ENCODE measurements around the gene UCN2. TPM values are rescaled to one million over a fixed set of nuclear protein-coding genes. Genes with fewer than 3 reads are reported as not detected.
A peak's percentile ranks its signal among the peaks of the same experiment; 100 is the strongest.

UCN2 gene
- total and polyA plus RNA-seq, 9 of the 15 experiments (the other 6 are each of a cell fraction or from before 2014, with no cell fraction given) = 0.08 to 0.11 TPM; not detected in 7

DNA sequence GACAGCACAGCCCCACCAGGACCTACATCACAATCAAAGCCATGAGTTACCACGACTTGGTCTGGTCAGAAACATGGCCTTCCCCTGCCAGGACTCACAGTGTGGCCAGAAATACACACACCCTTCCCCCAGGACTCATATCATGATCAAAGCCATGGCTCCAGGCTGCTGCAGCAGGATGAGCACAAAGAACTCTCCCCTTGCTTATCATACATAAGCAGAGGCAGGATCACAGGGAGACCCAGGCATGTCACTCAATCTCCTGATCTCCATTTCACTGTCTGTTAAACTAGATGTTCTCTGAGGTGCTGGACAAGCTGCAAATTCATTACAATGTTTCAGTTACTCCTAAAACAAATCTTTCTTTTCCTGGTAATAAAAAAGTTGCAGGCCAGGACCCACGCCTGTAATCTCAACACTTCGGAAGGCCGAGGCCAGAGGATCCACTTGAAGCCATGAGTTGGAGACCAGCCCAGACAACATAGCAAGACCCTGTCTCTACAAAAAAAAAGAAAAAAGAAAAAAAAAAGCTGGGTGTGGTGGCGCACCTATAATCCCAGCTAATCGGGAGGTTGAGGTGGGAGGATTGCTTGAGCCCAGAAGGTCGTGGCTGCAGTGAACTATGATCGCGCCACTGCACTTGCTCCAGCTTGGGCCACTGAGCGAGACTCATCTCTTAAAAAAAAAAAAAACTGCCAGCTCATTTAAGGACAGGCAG is 8.2 kb downstream of the UCN2 start (continued):
- TF ChIP-seq, protein P1, sequence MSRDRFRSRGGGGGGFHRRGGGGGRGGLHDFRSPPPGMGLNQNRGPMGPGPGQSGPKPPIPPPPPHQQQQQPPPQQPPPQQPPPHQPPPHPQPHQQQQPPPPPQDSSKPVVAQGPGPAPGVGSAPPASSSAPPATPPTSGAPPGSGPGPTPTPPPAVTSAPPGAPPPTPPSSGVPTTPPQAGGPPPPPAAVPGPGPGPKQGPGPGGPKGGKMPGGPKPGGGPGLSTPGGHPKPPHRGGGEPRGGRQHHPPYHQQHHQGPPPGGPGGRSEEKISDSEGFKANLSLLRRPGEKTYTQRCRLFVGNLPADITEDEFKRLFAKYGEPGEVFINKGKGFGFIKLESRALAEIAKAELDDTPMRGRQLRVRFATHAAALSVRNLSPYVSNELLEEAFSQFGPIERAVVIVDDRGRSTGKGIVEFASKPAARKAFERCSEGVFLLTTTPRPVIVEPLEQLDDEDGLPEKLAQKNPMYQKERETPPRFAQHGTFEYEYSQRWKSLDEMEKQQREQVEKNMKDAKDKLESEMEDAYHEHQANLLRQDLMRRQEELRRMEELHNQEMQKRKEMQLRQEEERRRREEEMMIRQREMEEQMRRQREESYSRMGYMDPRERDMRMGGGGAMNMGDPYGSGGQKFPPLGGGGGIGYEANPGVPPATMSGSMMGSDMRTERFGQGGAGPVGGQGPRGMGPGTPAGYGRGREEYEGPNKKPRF (IDR thresholded peaks at IDR 0.05; ENCODE audit: low read depth, low read length) = no peak
- TF ChIP-seq, protein P2, sequence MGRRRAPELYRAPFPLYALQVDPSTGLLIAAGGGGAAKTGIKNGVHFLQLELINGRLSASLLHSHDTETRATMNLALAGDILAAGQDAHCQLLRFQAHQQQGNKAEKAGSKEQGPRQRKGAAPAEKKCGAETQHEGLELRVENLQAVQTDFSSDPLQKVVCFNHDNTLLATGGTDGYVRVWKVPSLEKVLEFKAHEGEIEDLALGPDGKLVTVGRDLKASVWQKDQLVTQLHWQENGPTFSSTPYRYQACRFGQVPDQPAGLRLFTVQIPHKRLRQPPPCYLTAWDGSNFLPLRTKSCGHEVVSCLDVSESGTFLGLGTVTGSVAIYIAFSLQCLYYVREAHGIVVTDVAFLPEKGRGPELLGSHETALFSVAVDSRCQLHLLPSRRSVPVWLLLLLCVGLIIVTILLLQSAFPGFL (CRISPR knock-in tag; IDR thresholded peaks at IDR 0.05) = no peak
- TF ChIP-seq, protein P3, sequence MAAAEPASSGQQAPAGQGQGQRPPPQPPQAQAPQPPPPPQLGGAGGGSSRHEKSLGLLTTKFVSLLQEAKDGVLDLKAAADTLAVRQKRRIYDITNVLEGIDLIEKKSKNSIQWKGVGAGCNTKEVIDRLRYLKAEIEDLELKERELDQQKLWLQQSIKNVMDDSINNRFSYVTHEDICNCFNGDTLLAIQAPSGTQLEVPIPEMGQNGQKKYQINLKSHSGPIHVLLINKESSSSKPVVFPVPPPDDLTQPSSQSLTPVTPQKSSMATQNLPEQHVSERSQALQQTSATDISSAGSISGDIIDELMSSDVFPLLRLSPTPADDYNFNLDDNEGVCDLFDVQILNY (CRISPR knock-in tag; IDR thresholded peaks at IDR 0.05) = no peak
- peak; percentile 59; the same call in 1 of the 2 replicates for TF ChIP-seq ZNF384 (IDR thresholded peaks at IDR 0.05; ENCODE audit: low read depth, low read length)
- TF ChIP-seq ZNF217 (CRISPR knock-in tag; IDR thresholded peaks at IDR 0.05) = no peak
- no peak for TF ChIP-seq HNRNPL (IDR thresholded peaks at IDR 0.05; ENCODE audit: low read depth, low read length)
- peak in 1 of 2 experiments; percentile 26; a peak in 2 of 4 replicates for TF ChIP-seq RAD21 (CRISPR knock-in tag; conservative IDR thresholded peaks at IDR 0.05 in 1 of 2, IDR thresholded peaks at IDR 0.05 in 1 of 2)
- peak; percentile 61; the same call in 1 of the 2 replicates for TF ChIP-seq SMARCA4 (IDR thresholded peaks at IDR 0.05)
- no peak for TF ChIP-seq ZNF764 (CRISPR knock-in tag; IDR thresholded peaks at IDR 0.05; ENCODE audit: low read depth)
- TF ChIP-seq MED1 (CRISPR knock-in tag; IDR thresholded peaks at IDR 0.05; ENCODE audit: borderline replicate concordance) = no peak
- TF ChIP-seq FOS (IDR thresholded peaks at IDR 0.05; ENCODE audit: extremely low read depth, insufficient read length) = no peak
- TF ChIP-seq, protein P4, sequence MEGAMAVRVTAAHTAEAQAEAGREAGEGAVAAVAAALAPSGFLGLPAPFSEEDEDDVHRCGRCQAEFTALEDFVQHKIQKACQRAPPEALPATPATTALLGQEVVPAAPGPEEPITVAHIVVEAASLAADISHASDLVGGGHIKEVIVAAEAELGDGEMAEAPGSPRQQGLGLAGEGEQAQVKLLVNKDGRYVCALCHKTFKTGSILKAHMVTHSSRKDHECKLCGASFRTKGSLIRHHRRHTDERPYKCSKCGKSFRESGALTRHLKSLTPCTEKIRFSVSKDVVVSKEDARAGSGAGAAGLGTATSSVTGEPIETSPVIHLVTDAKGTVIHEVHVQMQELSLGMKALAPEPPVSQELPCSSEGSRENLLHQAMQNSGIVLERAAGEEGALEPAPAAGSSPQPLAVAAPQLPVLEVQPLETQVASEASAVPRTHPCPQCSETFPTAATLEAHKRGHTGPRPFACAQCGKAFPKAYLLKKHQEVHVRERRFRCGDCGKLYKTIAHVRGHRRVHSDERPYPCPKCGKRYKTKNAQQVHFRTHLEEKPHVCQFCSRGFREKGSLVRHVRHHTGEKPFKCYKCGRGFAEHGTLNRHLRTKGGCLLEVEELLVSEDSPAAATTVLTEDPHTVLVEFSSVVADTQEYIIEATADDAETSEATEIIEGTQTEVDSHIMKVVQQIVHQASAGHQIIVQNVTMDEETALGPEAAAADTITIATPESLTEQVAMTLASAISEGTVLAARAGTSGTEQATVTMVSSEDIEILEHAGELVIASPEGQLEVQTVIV (CRISPR knock-in tag; IDR thresholded peaks at IDR 0.05; ENCODE audit: borderline replicate concordance) = no peak
- no peak; the same call in 1 of the 2 replicates for TF ChIP-seq ZNF316 (IDR thresholded peaks at IDR 0.05)

Measured in K562 (cell line).